Right atrium auricular region (tissue), 2 donors: Measurements from ENCODE around the gene PTK7. TPM values are rescaled to one million over a fixed set of nuclear protein-coding genes. Genes with fewer than 3 reads are reported as not detected.

Experiments used
- DNase-seq: peaks from one replicate; pipeline ENCODE4 v3.0.0-alpha.2; 2019; ENCODE audit warnings: low spot score
- H3K27ac ChIP-seq, 2 donors: fragments of 200-600 bp; sonication (generic); 1 replicate in 1 of 2; 2 replicates in 1 of 2; pipeline ENCODE4 v1.5.1; 2016 to 2019
- H3K27me3 ChIP-seq, 2 donors: fragments of 200-600 bp; sonication (generic); one replicate each; pipeline versions ENCODE4 v1.5.1 to v1.6.0; 2017 to 2019
- H3K36me3 ChIP-seq: fragments of 200-600 bp; sonication (generic); one replicate; pipeline ENCODE4 v1.5.1; 2016
- H3K4me1 ChIP-seq, 2 donors: fragments of 200-600 bp; sonication (generic); one replicate each; pipeline versions ENCODE4 v1.5.1 to v1.6.0; 2017 to 2019
- H3K4me3 ChIP-seq, 2 donors: fragments of 200-600 bp; sonication (generic); 1 replicate in 1 of 2; 2 replicates in 1 of 2; pipeline ENCODE4 v1.5.1; 2017 to 2019; ENCODE audit warnings: mild to moderate bottlenecking in 1 of 2, moderate library complexity in 1 of 2
- H3K9me3 ChIP-seq, 2 donors: fragments of 200-600 bp; sonication (generic); one replicate each; pipeline ENCODE4 v1.5.1; 2019
- total RNA-seq, 2 donors: library from RNA; depleted of rRNA; stranded (reverse); fragments of >200 nt; gene quantifications; one replicate each; pipeline ENCODE4 v1.1.0, GENCODE V29; 2016
- TF ChIP-seq, protein P1 (sequence below), 2 donors: fragments of 200-600 bp; sonication (generic); IDR thresholded peaks; one replicate each; pipeline ENCODE4 v1.5.1; 2019; ENCODE audit warnings: antibody characterized with exemption in 2 of 2

PTK7 gene
- total RNA-seq, 2 donors from 2014 or later: 4.5 to 12.7 TPM

DNA sequence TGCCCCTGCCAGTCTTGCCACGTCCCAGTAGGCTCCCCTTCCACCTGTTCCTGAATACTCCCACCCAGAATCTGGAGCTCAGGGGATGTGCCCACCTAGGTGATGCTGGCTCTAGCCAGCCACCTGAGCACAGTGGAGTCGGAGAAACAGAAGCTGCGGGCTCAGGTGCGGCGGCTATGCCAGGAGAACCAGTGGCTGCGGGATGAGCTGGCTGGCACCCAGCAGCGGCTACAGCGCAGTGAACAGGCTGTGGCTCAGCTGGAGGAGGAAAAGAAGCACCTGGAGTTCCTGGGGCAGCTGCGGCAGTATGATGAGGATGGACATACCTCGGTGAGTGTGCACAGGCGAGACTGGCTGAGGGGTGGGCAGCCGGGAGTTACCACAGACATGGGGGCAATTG lies 13.3 kb upstream of the PTK7 start:
- DNase-seq: no peak
- Histone ChIP-seq H3K36me3 (peaks cover 41% of the 10 kb centered on the region), H3K4me3 (no peak overlapping the region), H3K9me3 (no peaks in the 10 kb centered on the region), H3K4me1 (peaks cover 0 to 41% of the 10 kb centered on the region in 2 donors), H3K27ac (peak overlapping the region in 1 of 2 donors; percentile 95), H3K27me3 (no peaks in the 10 kb centered on the region)
- TF ChIP-seq, protein P1, sequence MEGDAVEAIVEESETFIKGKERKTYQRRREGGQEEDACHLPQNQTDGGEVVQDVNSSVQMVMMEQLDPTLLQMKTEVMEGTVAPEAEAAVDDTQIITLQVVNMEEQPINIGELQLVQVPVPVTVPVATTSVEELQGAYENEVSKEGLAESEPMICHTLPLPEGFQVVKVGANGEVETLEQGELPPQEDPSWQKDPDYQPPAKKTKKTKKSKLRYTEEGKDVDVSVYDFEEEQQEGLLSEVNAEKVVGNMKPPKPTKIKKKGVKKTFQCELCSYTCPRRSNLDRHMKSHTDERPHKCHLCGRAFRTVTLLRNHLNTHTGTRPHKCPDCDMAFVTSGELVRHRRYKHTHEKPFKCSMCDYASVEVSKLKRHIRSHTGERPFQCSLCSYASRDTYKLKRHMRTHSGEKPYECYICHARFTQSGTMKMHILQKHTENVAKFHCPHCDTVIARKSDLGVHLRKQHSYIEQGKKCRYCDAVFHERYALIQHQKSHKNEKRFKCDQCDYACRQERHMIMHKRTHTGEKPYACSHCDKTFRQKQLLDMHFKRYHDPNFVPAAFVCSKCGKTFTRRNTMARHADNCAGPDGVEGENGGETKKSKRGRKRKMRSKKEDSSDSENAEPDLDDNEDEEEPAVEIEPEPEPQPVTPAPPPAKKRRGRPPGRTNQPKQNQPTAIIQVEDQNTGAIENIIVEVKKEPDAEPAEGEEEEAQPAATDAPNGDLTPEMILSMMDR (IDR thresholded peaks at IDR 0.05): no peak

DNA sequence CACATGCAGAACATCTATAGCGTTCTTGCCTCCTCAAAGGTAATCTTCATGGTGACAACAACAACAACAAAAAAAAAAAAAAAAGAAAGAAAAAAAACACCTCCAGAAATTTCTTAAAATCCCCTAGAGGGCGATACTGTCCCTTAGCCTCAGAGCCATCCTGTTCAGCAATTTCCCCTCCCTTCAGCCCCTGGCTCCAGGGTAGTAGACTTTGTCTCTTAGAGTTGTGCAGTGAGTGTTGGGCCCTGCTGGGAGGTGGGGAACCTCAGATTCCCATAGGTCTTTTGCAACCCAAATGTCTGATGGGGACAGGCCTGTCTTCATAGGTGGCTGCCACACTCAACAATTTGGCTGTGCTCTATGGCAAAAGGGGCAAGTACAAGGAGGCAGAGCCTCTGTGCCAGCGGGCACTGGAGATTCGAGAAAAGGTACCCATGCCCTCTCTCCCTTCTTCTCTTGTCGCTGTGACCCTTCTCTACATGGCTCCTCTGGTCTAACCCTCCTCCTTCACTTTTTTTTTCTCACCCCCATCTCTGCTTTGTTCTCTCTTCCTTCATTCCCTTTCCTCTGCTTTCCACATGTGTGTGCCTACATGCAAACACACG lies 6.0 kb upstream of the PTK7 start:
- TF ChIP-seq, protein P1 (IDR thresholded peaks at IDR 0.05): peak in 1 of 2 donors; percentile 55
- no peaks in the 10 kb centered on the region for H3K27me3 ChIP-seq
- H3K36me3 ChIP-seq: peaks cover 54% of the 10 kb centered on the region
- no peak for DNase-seq
- H3K9me3 ChIP-seq: no peaks in the 10 kb centered on the region
- no peaks in the 10 kb centered on the region for H3K4me1 ChIP-seq
- H3K27ac ChIP-seq: no peak overlapping the region
- no peak overlapping the region for H3K4me3 ChIP-seq

DNA sequence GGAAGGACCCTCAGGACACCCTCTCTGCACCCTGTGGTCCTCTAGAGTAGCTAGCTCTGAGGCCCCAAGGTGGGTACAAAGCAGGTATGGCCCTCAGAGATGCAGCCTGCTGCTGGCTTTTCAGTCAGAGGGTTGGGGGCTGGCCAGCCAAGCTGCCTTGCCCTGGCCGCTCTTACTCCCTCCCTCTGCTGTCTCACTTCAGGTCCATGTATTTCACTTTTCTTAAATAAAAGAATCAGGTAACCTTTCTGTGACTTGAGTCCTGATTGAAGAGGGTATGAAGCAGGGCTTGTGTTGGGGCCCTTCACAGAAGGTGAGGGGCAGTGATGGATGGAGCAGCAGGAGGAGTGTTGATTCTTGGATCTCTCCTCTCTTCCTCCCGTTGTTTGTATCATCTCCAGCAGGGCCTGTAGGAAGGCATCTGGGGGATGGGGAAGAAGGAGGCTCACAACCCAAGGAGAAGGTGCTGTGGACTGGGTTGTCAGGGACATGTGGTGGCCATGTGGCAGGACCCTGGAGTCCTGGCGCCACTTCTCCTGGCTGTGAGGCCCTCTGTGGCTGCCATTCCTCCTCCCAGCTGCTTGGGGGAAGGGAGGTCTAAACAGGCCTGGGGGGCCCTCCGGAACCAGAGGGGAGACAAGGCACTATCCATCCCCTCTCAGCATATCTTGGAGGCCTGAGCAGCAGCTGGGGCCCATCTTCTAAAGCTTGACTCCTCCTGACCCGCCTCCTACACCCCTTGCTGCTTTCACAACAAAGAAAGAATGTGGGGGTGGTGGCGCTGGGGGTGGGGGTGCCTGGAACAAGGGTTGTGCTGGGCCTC lies 1.1 kb upstream of the PTK7 start:
- H3K36me3 ChIP-seq: peaks cover 36% of the 10 kb centered on the region
- no peaks in the 10 kb centered on the region for H3K27me3 ChIP-seq
- no peak for DNase-seq
- no peak overlapping the region for H3K4me3 ChIP-seq
- H3K4me1 ChIP-seq: peaks cover 0 to 21% of the 10 kb centered on the region in 2 donors
- no peaks in the 10 kb centered on the region for H3K9me3 ChIP-seq
- H3K27ac ChIP-seq: no peak overlapping the region
- TF ChIP-seq, protein P1 (IDR thresholded peaks at IDR 0.05): no peak

DNA sequence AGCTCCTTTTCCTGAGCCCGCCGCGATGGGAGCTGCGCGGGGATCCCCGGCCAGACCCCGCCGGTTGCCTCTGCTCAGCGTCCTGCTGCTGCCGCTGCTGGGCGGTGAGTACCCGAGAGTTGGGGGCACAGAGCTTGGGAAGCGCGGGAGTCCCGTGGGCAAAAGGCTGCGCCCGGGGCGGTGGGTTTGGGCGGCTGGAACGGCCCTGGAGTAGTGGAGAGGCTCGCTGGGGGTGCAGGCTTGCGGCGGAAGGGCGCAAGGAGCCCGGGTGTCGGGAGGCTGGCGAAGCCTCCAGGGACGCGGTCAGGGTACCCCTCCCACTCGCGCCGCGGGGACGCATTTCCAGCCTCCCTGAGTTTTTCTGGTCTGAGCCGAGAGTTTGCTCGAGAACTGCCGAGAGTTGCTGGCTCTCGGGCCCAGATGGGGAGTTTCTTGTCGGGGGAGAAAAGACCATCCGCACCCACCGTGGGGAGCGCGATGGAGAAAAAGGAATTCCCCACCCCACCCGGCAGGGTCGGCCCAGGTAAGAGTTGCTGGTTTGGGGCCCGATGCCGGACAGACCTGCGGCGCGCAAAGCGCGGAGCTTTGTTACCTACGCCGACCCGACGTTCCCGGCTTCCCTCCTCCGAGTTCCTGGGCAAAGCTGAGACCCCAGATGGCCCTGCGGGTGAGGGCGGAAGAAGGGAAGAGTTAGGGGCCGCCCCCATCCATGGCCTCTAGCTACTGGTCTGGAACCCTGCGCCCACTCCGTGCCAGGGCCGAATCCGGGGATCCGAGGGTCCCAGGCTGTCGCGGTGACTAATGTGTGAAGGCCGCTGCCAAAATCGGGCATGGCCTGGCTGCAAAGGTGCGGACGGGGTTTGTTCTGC lies 584 bp downstream of the PTK7 start:
- H3K36me3 ChIP-seq: peaks cover 24% of the 10 kb centered on the region
- no peak for DNase-seq
- H3K27ac ChIP-seq: no peak overlapping the region
- H3K27me3 ChIP-seq: no peaks in the 10 kb centered on the region
- H3K4me3 ChIP-seq: peak overlapping the region; percentile 59 to 64
- TF ChIP-seq, protein P1 (IDR thresholded peaks at IDR 0.05): no peak
- no peaks in the 10 kb centered on the region for H3K9me3 ChIP-seq
- H3K4me1 ChIP-seq: peaks cover 0 to 21% of the 10 kb centered on the region in 2 donors

DNA sequence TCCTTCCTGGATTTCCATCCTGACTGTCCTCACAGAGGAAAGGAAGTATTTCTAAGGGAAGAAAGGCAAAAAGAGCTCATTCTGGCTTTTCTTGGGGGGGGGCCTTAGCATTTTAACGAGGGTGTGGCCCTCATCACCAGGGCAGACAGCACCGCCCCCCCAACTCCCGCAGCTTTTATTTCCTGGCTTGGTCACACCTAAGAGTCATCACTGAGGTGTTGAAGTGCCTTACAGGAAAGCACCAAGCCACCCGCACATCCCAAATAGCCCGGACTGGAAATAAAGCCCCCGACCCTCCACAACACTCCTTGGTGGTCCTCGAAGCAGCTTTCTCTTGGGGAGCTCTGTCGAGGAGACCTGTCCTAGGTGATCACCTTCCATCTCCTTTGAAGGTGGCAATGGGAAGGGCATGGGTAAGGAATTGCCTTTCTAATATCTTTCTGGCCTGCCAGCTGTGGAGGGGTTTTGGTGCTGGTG lies 1.3 kb downstream of the PTK7 start:
- H3K27ac ChIP-seq: no peak overlapping the region
- peak overlapping the region; percentile 59 to 64 for H3K4me3 ChIP-seq
- TF ChIP-seq, protein P1 (IDR thresholded peaks at IDR 0.05): no peak
- H3K9me3 ChIP-seq: no peaks in the 10 kb centered on the region
- peaks cover 0 to 21% of the 10 kb centered on the region in 2 donors for H3K4me1 ChIP-seq
- H3K27me3 ChIP-seq: no peaks in the 10 kb centered on the region
- H3K36me3 ChIP-seq: peaks cover 17% of the 10 kb centered on the region
- no peak for DNase-seq
